SJCRH30 (cell line): Measurements from ENCODE around the gene B4GALT3. TPM values are rescaled to one million over a fixed set of nuclear protein-coding genes. Genes with fewer than 3 reads are reported as not detected.

Source experiments
- DNase-seq, 2 experiments: peaks; one replicate each; pipeline ENCODE4 v3.0.0-alpha.2; 2015 to 2020
- H3K27ac ChIP-seq: fragments of 250-450 bp; sonication (Bioruptor Pico); 2 replicates; pipeline ENCODE4 v1.5.1; 2020; ENCODE audit warnings: mild to moderate bottlenecking, moderate library complexity
- H3K27me3 ChIP-seq: fragments of 250-450 bp; sonication (Bioruptor Pico); 2 replicates; pipeline ENCODE4 v1.5.1; 2020; ENCODE audit warnings: mild to moderate bottlenecking, moderate library complexity
- H3K36me3 ChIP-seq: fragments of 250-450 bp; sonication (Bioruptor Pico); 2 replicates; pipeline ENCODE4 v1.5.1; 2020; ENCODE audit warnings: mild to moderate bottlenecking, moderate library complexity
- H3K4me1 ChIP-seq: fragments of 250-450 bp; sonication (Bioruptor Pico); 2 replicates; pipeline ENCODE4 v1.5.1; 2020; ENCODE audit warnings: mild to moderate bottlenecking, moderate library complexity
- H3K4me3 ChIP-seq: fragments of 250-450 bp; sonication (Bioruptor Pico); 2 replicates; pipeline ENCODE4 v1.5.1; 2020; ENCODE audit warnings: mild to moderate bottlenecking, moderate library complexity
- H3K9me3 ChIP-seq: fragments of 250-450 bp; sonication (Bioruptor Pico); replicated peaks from 2 replicates; pipeline ENCODE4 v1.5.1; 2020; ENCODE audit warnings: mild to moderate bottlenecking, moderate library complexity
- total RNA-seq: library from RNA; depleted of rRNA; stranded (reverse); fragments of >200 nt; shearing (Covaris generic); gene quantifications from 2 replicates; pipeline ENCODE4 v1.2.3, GENCODE V29; 2014

Gene B4GALT3
- total RNA-seq, 1 experiment from 2014 or later, result 31.4 TPM

- H3K4me1 ChIP-seq, result no peaks in the 10 kb centered on the region
- H3K36me3 ChIP-seq, result no peaks in the 10 kb centered on the region
- DNase-seq, result no peak
- H3K27me3 ChIP-seq, result no peaks in the 10 kb centered on the region
- H3K27ac ChIP-seq, result no peak overlapping the region
- H3K4me3 ChIP-seq, result no peak overlapping the region
- H3K9me3 ChIP-seq, result no peaks in the 10 kb centered on the region
These were observed 31.5 kb downstream of the B4GALT3 start for GRCh38 chr1:161145832-161146231.

DNA sequence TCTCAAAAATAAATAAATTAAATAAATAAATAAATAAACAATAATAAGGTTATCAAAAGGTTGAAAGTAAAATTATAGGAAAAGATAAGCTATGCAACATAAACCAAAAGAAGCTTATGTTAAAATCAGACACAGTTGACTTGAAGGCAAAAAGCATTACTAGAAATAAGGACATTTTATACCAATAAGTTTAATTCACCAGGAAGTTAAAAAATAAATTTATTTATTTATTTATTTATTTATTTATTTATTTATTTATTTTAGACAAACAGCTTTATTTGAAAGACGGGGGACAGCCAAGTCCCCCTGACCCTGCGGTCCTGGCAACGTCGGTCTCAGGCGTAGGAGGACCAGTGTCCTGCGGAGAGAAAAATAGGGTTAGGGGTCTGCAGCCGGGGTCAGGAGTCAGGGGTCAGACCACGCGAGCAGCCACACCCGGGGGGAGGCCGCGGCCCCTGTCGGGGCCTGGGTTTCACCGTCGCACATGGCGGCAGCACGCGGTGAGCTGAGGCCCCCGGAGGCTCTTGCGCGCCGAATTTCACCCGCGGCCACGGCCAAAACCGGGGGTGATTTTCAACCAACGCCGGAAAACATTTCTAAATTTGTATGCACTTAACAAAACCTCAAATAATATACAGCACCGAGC, 36.4 kb downstream of the B4GALT3 start:
- Histone ChIP-seq H3K9me3 (no peaks in the 10 kb centered on the region), H3K36me3 (no peaks in the 10 kb centered on the region), H3K4me1 (peaks cover 13% of the 10 kb centered on the region; the same call in 1 of the 2 replicates), H3K27ac (no peak overlapping the region), H3K4me3 (no peak overlapping the region), H3K27me3 (no peaks in the 10 kb centered on the region)
- no peak for DNase-seq

- H3K4me1 ChIP-seq, result peaks cover 13% of the 10 kb centered on the region; the same call in 1 of the 2 replicates
- no peak overlapping the region for H3K27ac ChIP-seq
- H3K9me3 ChIP-seq, result no peaks in the 10 kb centered on the region
- DNase-seq, result peak in 1 of 2 experiments; percentile 62
- H3K27me3 ChIP-seq, result no peaks in the 10 kb centered on the region
- no peak overlapping the region for H3K4me3 ChIP-seq
- no peaks in the 10 kb centered on the region for H3K36me3 ChIP-seq
These were observed 37.5 kb downstream of the B4GALT3 start for GRCh38 chr1:161139766-161140165.

GRCh38 chr1:161138431-161138830, 38.9 kb downstream of the B4GALT3 start:
- peaks cover 13% of the 10 kb centered on the region; the same call in 1 of the 2 replicates for H3K4me1 ChIP-seq
- H3K27ac ChIP-seq, result peak overlapping the region; percentile 10; the same call in 1 of the 2 replicates

DNA sequence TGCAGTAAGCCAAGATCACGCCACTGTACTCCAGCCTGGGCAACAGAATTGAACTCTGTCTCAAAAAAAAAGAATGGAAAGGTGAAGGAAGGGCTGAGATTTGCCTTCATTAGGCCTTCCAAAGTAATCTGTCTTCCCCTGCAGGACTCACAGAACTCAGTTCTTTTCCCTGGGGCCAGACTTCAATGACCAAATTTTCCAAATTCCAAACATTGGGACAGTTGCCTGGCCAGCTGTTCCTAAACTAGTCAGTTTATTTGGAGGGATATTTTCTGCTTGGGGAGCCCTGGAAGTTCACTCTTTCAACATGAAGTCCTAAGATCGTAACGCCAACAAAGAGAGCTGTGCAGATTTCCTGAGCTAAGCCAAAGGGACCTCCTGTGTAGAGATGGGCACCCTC, 39.4 kb downstream of the B4GALT3 start:
- Histone ChIP-seq H3K27ac (peak overlapping the region; percentile 10; the same call in 1 of the 2 replicates), H3K36me3 (no peaks in the 10 kb centered on the region), H3K27me3 (no peaks in the 10 kb centered on the region), H3K4me3 (no peak overlapping the region), H3K9me3 (no peaks in the 10 kb centered on the region), H3K4me1 (peaks cover 13% of the 10 kb centered on the region; the same call in 1 of the 2 replicates)
- DNase-seq, result peak in 1 of 2 experiments; percentile 45

More at GRCh38 chr1:161138431-161138830, 38.9 kb downstream of the B4GALT3 start:
- Histone ChIP-seq H3K27me3 (no peaks in the 10 kb centered on the region), H3K4me3 (no peak overlapping the region), H3K9me3 (no peaks in the 10 kb centered on the region), H3K36me3 (no peaks in the 10 kb centered on the region)
- no peak for DNase-seq

- H3K27me3 ChIP-seq, result no peaks in the 10 kb centered on the region
- H3K36me3 ChIP-seq, result no peaks in the 10 kb centered on the region
- H3K4me1 ChIP-seq, result peaks cover 28% of the 10 kb centered on the region
- no peaks in the 10 kb centered on the region for H3K9me3 ChIP-seq
- DNase-seq, result no peak
- peak overlapping the region; percentile 79 for H3K27ac ChIP-seq
- peak overlapping the region; percentile 73 for H3K4me3 ChIP-seq
These were observed 44.0 kb downstream of the B4GALT3 start for GRCh38 chr1:161133220-161133740.

DNA sequence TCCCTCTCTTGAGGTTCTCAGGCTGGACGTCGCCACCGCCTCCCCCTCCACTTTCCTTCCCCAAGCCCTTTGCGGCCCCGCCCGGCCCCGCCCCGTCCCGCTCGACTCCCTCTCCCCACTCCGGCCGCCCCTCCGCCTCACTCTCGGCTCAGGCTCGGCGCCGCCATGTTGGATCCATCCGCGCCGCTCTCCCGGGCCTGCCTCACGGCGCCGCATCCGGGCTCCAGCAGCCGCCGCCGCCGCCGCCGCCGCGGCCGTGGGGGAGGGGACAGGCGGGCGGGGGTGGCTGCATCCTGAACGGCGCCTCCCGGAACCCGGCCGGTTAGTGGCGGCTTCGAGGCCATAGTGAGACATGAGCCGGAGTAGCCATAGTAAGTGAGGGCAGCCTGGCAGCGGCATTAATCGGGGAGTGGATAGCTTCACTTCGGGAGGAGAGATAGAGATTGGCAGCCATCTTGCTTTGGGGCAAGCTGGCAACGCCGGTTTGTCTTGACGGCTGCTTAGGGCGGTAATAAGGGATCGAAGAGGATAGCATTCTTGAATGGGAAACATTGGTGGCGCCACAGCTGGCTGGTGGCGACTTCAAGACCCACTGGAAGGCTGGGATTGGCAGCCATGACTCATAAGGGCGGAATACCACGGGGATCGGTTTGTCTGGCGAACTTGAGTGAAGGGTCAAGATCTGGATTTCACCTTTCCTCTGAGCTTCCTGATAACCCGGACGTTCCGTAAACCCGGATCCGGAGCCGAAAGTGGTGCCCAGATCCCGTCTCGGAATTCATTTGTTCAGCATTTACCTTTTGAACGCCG, 44.7 kb downstream of the B4GALT3 start, which contains the start of gene DEDD:
TSS of gene DEDD (minus strand) at position 258 of the 810 bp plus-strand sequence. CDS start 8,205 bp downstream, outside the sequence.
- peaks cover 31% of the 10 kb centered on the region for H3K4me1 ChIP-seq
- H3K36me3 ChIP-seq, result no peaks in the 10 kb centered on the region
- DNase-seq, result peak; percentile 91 to 94
- H3K27ac ChIP-seq, result peak within 1 kb of the TSS; percentile 79
- no peaks in the 10 kb centered on the region for H3K9me3 ChIP-seq
- H3K4me3 ChIP-seq, result peak within 1 kb of the TSS; percentile 73
- no peaks in the 10 kb centered on the region for H3K27me3 ChIP-seq

- Histone ChIP-seq H3K9me3 (no peaks in the 10 kb centered on the region), H3K4me3 (peak overlapping the region; percentile 73), H3K4me1 (peaks cover 32% of the 10 kb centered on the region), H3K36me3 (0 out of 2 replicates have a peak, but pooled peaks cover 2% of the 10 kb centered on the region), H3K27ac (peak overlapping the region; percentile 79), H3K27me3 (no peaks in the 10 kb centered on the region)
- peak in 1 of 2 experiments; percentile 28 for DNase-seq
These were observed 45.5 kb downstream of the B4GALT3 start for GRCh38 chr1:161131523-161132409.

- H3K27ac ChIP-seq, result no peak overlapping the region
- H3K9me3 ChIP-seq, result no peaks in the 10 kb centered on the region
- H3K27me3 ChIP-seq, result no peaks in the 10 kb centered on the region
- no peak for DNase-seq
- H3K4me1 ChIP-seq, result peaks cover 32% of the 10 kb centered on the region
- peaks cover 8% of the 10 kb centered on the region for H3K36me3 ChIP-seq
- no peak overlapping the region for H3K4me3 ChIP-seq
These were observed 47.0 kb downstream of the B4GALT3 start for GRCh38 chr1:161130266-161130665.

DNA sequence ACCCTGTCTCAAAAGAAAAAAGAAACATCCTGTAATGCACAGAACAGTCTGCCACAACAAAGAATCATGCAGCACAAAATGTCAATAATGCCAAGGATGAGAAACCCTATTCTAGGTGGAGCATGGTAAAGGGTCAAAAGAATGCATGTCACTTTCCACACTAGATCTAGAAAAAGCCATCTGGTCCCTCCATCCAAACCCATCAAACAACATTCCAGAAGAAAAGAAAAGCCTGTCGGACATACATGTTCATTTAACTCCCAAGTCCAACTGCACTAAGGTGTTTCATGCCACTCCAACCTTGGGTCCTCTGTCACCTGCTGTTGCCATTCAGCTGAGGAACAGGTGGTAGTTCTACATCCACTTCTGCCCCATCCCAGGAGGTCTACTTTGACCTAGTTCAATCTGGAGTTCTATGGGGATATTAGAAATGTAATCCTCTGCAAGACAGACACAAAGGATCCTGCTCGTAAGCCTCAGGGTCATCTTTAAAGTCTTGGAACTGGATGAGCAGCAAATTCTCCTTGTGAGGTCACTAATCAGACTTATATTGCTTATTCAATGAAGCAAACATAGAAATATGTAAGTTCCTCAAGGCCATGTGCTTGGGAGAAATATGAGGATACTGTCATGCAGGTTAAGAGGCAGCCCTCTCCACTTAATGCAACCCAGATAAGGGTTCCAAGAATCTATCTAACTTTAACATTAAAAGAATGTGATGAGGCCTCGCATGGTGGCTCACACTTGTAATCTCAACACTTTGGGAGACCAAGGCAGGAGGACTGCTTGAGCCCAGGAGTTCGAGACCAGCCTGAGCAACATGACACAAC, 48.5 kb downstream of the B4GALT3 start:
- Histone ChIP-seq H3K4me1 (peaks cover 32% of the 10 kb centered on the region), H3K27me3 (no peaks in the 10 kb centered on the region), H3K27ac (peak overlapping the region; percentile 56), H3K9me3 (no peaks in the 10 kb centered on the region), H3K4me3 (no peak overlapping the region), H3K36me3 (peaks cover 19% of the 10 kb centered on the region)
- DNase-seq, result peak; percentile 62 to 80

DNA sequence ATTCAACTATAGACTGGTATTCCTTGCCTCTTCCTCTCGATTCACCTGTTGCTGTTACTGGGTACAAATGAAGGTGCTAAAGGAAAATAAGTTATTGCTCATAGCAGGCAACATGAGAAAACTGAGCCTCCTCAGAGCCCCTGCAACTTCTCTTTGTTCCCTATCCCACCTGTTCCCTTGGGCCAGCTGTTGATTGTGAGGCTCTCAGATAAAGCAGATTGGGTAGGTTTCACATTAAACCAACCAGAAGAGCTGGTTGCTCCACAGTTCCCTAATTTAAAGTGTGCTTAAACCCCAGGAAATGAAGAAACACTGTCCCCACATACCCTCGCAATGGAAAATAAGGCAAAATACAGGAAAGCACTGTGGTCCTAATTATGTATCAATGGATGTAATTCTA, 49.7 kb downstream of the B4GALT3 start:
- H3K36me3 ChIP-seq, result peaks cover 24% of the 10 kb centered on the region

DNA sequence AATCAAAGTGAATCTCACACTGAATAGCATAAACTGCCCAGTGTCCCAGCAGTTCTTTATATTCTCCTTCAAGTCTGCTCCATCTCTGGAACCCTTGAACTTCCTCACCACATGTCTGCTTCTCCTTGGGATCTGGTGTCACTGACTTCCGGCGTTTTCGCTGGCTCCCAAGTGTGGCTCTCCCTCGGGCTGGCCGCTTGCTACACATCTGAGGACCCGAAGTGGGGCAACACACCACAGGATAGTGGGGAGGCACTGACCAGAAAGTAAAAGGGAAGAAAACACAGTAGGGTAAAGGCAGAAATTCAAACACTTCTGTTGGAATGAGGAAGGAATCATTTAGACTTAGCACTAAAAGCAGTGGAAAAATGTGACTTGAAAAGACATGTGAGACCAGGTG, 54.3 kb downstream of the B4GALT3 start:
- Histone ChIP-seq H3K4me3 (no peak overlapping the region), H3K27ac (no peak overlapping the region), H3K4me1 (peaks cover 10% of the 10 kb centered on the region)

More for the DNA sequence above, 49.7 kb downstream of the B4GALT3 start:
- no peaks in the 10 kb centered on the region for H3K27me3 ChIP-seq
- H3K27ac ChIP-seq, result peak overlapping the region; percentile 56
- H3K4me3 ChIP-seq, result no peak overlapping the region
- DNase-seq, result peak; percentile 39 to 71
- peaks cover 32% of the 10 kb centered on the region for H3K4me1 ChIP-seq
- H3K9me3 ChIP-seq, result no peaks in the 10 kb centered on the region

GRCh38 chr1:161121834-161122233, 55.5 kb downstream of the B4GALT3 start:
- no peak overlapping the region for H3K4me3 ChIP-seq
- no peaks in the 10 kb centered on the region; the same call in 1 of the 2 replicates for H3K4me1 ChIP-seq
- H3K36me3 ChIP-seq, result peaks cover 41% of the 10 kb centered on the region
- no peaks in the 10 kb centered on the region for H3K27me3 ChIP-seq
- H3K27ac ChIP-seq, result no peak overlapping the region
- no peak for DNase-seq
- H3K9me3 ChIP-seq, result no peaks in the 10 kb centered on the region

More for the DNA sequence above, 54.3 kb downstream of the B4GALT3 start:
- Histone ChIP-seq H3K9me3 (no peaks in the 10 kb centered on the region), H3K27me3 (no peaks in the 10 kb centered on the region), H3K36me3 (peaks cover 42% of the 10 kb centered on the region)
- DNase-seq, result no peak
